WTC11 (cell line): ENCODE data around the gene WNT11. TPM values are rescaled to one million over a fixed set of nuclear protein-coding genes. Genes with fewer than 3 reads are reported as not detected.

ENCODE experiments used
- ATAC-seq: fragments of 200-7000 bp; cut with Tn5 transposase; 2 replicates; pipeline ENCODE4 v1.10.0; 2021; ENCODE audit warnings: mild to moderate bottlenecking, moderate library complexity
- CTCF ChIA-PET: fragments of 300-600 bp; sonication (Branson Sonifier 250); formaldehyde crosslinking; loops from one replicate; lab custom pipeline; 2021; ENCODE audit warnings: antibody characterized with exemption; lab: Charles Lee
- POLR2A ChIA-PET: fragments of 350-600 bp; sonication (Branson Sonifier 250); formaldehyde crosslinking; loops from one replicate; lab custom pipeline; 2021; ENCODE audit warnings: antibody characterized with exemption; lab: Charles Lee
- DNase-seq: peaks from one replicate; pipeline ENCODE4 v3.0.0; 2021; ENCODE audit warnings: low spot score
- H3K27ac Mint-ChIP-seq: 2 replicates; pipeline ENCODE4 v1.8.0; 2021; ENCODE audit warnings: mixed read lengths
- H3K27me3 Mint-ChIP-seq: 2 replicates; pipeline ENCODE4 v1.8.0; 2021; ENCODE audit warnings: low read depth, mild to moderate bottlenecking, moderate library complexity, mixed read lengths
- H3K36me3 Mint-ChIP-seq: 2 replicates; pipeline ENCODE4 v1.8.0; 2021; ENCODE audit warnings: mixed read lengths
- H3K4me1 Mint-ChIP-seq: 2 replicates; pipeline ENCODE4 v1.8.0; 2022; ENCODE audit warnings: mixed read lengths
- H3K4me3 Mint-ChIP-seq: 2 replicates; pipeline ENCODE4 v1.8.0; 2021; ENCODE audit warnings: mild to moderate bottlenecking, moderate library complexity, mixed read lengths
- H3K9me3 Mint-ChIP-seq: 2 replicates; pipeline ENCODE4 v1.8.0; 2021; ENCODE audit warnings: mixed read lengths
- ATF2 ChIP-seq: sonication (generic); formaldehyde crosslinking; IDR thresholded peaks from 2 replicates; pipeline ENCODE4 v1.8.1; 2022; ENCODE audit warnings: low read depth, missing genetic modification reagents, borderline replicate concordance
- CDX4 ChIP-seq: fragments of 250-450 bp; sonication (Bioruptor Pico); IDR thresholded peaks from 2 replicates; pipeline ENCODE4 v1.9.0; 2021; ENCODE audit warnings: moderate library complexity, mild to moderate bottlenecking, inconsistent platforms, borderline replicate concordance
- CREB1 ChIP-seq: sonication (generic); formaldehyde crosslinking; IDR thresholded peaks from 2 replicates; pipeline ENCODE4 v1.8.0; 2023; ENCODE audit warnings: mild to moderate bottlenecking, missing genetic modification reagents
- EMX1 ChIP-seq: fragments of 250-450 bp; sonication (Bioruptor Pico); IDR thresholded peaks from 2 replicates; pipeline ENCODE4 v1.8.0; 2021; ENCODE audit warnings: mild to moderate bottlenecking
- ERG ChIP-seq: fragments of 250-450 bp; sonication (Bioruptor Pico); IDR thresholded peaks from 2 replicates; pipeline ENCODE4 v1.8.0; 2021; ENCODE audit warnings: mild to moderate bottlenecking
- ETV6 ChIP-seq: sonication (generic); formaldehyde crosslinking; IDR thresholded peaks from 2 replicates; pipeline ENCODE4 v1.8.1; 2022; ENCODE audit warnings: mild to moderate bottlenecking, missing genetic modification reagents
- FOXP1 ChIP-seq: sonication (generic); formaldehyde crosslinking; IDR thresholded peaks from 2 replicates; pipeline ENCODE4 v1.8.0; 2022; ENCODE audit warnings: missing genetic modification reagents, mild to moderate bottlenecking, moderate library complexity, borderline replicate concordance
- GABPB1 ChIP-seq: sonication (generic); formaldehyde crosslinking; IDR thresholded peaks from 2 replicates; pipeline ENCODE4 v1.8.1; 2023; ENCODE audit warnings: mild to moderate bottlenecking, missing genetic modification reagents
- IRF2 ChIP-seq: sonication (generic); formaldehyde crosslinking; IDR thresholded peaks from 2 replicates; pipeline ENCODE4 v1.8.0; 2022; ENCODE audit warnings: low read depth, missing genetic modification reagents, borderline replicate concordance
- JUN ChIP-seq: sonication (generic); formaldehyde crosslinking; IDR thresholded peaks from 2 replicates; pipeline ENCODE4 v1.8.0; 2023; ENCODE audit warnings: mild to moderate bottlenecking, missing genetic modification reagents
- MLX ChIP-seq: sonication (generic); formaldehyde crosslinking; IDR thresholded peaks from 2 replicates; pipeline ENCODE4 v1.8.1; 2023; ENCODE audit warnings: mild to moderate bottlenecking, missing genetic modification reagents, moderate library complexity
- NR2C2 ChIP-seq: sonication (generic); formaldehyde crosslinking; IDR thresholded peaks from 2 replicates; pipeline ENCODE4 v1.8.0; 2022; ENCODE audit warnings: mild to moderate bottlenecking, missing genetic modification reagents
- PRDM15 ChIP-seq: sonication (generic); formaldehyde crosslinking; IDR thresholded peaks from 2 replicates; pipeline ENCODE4 v1.8.0; 2022; ENCODE audit warnings: missing genetic modification reagents
- RELA ChIP-seq: sonication (generic); formaldehyde crosslinking; IDR thresholded peaks from 2 replicates; pipeline ENCODE4 v1.8.1; 2022; ENCODE audit warnings: missing genetic modification reagents, mild to moderate bottlenecking, borderline replicate concordance
- SOX15 ChIP-seq: fragments of 250-450 bp; sonication (Bioruptor Pico); IDR thresholded peaks from 2 replicates; pipeline ENCODE4 v1.9.0; 2021; ENCODE audit warnings: mild to moderate bottlenecking
- TP53 ChIP-seq: sonication (generic); formaldehyde crosslinking; IDR thresholded peaks from 2 replicates; pipeline ENCODE4 v1.8.1; 2023; ENCODE audit warnings: mild to moderate bottlenecking, missing genetic modification reagents
- USF2 ChIP-seq: sonication (generic); formaldehyde crosslinking; IDR thresholded peaks from 2 replicates; pipeline ENCODE4 v1.8.1; 2023; ENCODE audit warnings: mild to moderate bottlenecking, missing genetic modification reagents, moderate library complexity
- ZNF219 ChIP-seq: sonication (generic); formaldehyde crosslinking; IDR thresholded peaks from 2 replicates; pipeline ENCODE4 v1.8.0; 2023; ENCODE audit warnings: missing genetic modification reagents, mild to moderate bottlenecking, borderline replicate concordance
- ZNF263 ChIP-seq: sonication (generic); formaldehyde crosslinking; IDR thresholded peaks from 2 replicates; pipeline ENCODE4 v1.8.1; 2022; ENCODE audit warnings: low read depth, mild to moderate bottlenecking, moderate library complexity, missing genetic modification reagents
- ZNF317 ChIP-seq: sonication (generic); formaldehyde crosslinking; IDR thresholded peaks from 2 replicates; pipeline ENCODE4 v1.8.1; 2023; ENCODE audit warnings: low read depth, mild to moderate bottlenecking, moderate library complexity, missing genetic modification reagents, borderline replicate concordance
- ZNF425 ChIP-seq: fragments of 250-450 bp; sonication (Bioruptor Pico); conservative IDR thresholded peaks from 2 replicates; pipeline ENCODE4 v1.9.0; 2021; ENCODE audit warnings: mild to moderate bottlenecking
- ZNF512 ChIP-seq: sonication (generic); formaldehyde crosslinking; IDR thresholded peaks from 2 replicates; pipeline ENCODE4 v1.8.1; 2022; ENCODE audit warnings: missing genetic modification reagents, borderline replicate concordance
- ZNF671 ChIP-seq: fragments of 250-450 bp; sonication (Bioruptor Pico); IDR thresholded peaks from 2 replicates; pipeline ENCODE4 v1.8.0; 2021; ENCODE audit warnings: mild to moderate bottlenecking
- total RNA-seq: library from RNA; stranded (reverse); gene quantifications from 3 replicates; pipeline ENCODE4 v1.2.3, GENCODE V29; 2021

WNT11 gene
- total RNA-seq, 1 experiment from 2014 or later, result 0.79 TPM

- ATAC-seq (peak; percentile 25), DNase-seq (peak; percentile 84)
- H3K27ac Mint-ChIP-seq, result no peak overlapping the region
- peaks cover 96% of the 10 kb centered on the region for H3K27me3 Mint-ChIP-seq
- ChIA-PET CTCF (interaction anchor here (0.6 to 9.5 kb wide), 65 partner anchors 9 to 1503 kb away, joined by 3 to 219 read pairs (median 6); partner anchors contain the start of gene LRRC32), POLR2A (interaction anchor here (0.7 to 0.8 kb wide), 2 partner anchors 10 to 28 kb away, joined by 3 read pairs; no protein-coding TSS in a partner anchor)
- H3K4me3 Mint-ChIP-seq, result peak overlapping the region; percentile 67
- no peaks in the 10 kb centered on the region for H3K9me3 Mint-ChIP-seq
- H3K36me3 Mint-ChIP-seq, result no peaks in the 10 kb centered on the region
- H3K4me1 Mint-ChIP-seq, result peaks cover 26% of the 10 kb centered on the region
- TF ChIP-seq ERG (CRISPR knock-in tag) (no peak), USF2 (CRISPR knock-in tag) (peak; percentile 31; the same call in 1 of the 2 replicates), SOX15 (CRISPR knock-in tag) (no peak), ZNF219 (CRISPR knock-in tag) (no peak), PRDM15 (CRISPR knock-in tag) (no peak), CDX4 (no peak), ZNF425 (CRISPR knock-in tag) (no peak), ETV6 (CRISPR knock-in tag) (peak; percentile 63; the same call in 1 of the 2 replicates), GABPB1 (CRISPR knock-in tag) (0 out of 2 replicates have a peak, but pooled peaks have one; percentile 9), ZNF263 (CRISPR knock-in tag) (no peak), NR2C2 (CRISPR knock-in tag) (no peak), IRF2 (CRISPR knock-in tag) (no peak), JUN (no peak), FOXP1 (CRISPR knock-in tag) (no peak), ZNF671 (CRISPR knock-in tag) (no peak), MLX (CRISPR knock-in tag) (no peak), TP53 (peak; percentile 44; the same call in 1 of the 2 replicates), ZNF317 (CRISPR knock-in tag) (no peak), ATF2 (CRISPR knock-in tag) (no peak), CREB1 (no peak), ZNF512 (CRISPR knock-in tag) (no peak), RELA (0 out of 2 replicates have a peak, but pooled peaks have one; percentile 32), EMX1 (CRISPR knock-in tag) (no peak)
These were observed 2.4 kb upstream of the WNT11 start for GRCh38 chr11:76208438-76209374.
